GM19240 (cell line): Measurements from ENCODE around the gene NR1I3.
A peak's percentile ranks its signal among the peaks of the same experiment; 100 is the strongest.
"Not testable (repeated sequence)": the region's sequence is repeated elsewhere in the genome, so short reads cannot be mapped to it uniquely, and the experiment has no call there.

ENCODE experiments used
- DNase-seq: peaks from one replicate; pipeline ENCODE4 v3.0.0; 2011; ENCODE audit warnings: low spot score; ENCODE audit not compliant: insufficient read length

Gene NR1I3, protein sequence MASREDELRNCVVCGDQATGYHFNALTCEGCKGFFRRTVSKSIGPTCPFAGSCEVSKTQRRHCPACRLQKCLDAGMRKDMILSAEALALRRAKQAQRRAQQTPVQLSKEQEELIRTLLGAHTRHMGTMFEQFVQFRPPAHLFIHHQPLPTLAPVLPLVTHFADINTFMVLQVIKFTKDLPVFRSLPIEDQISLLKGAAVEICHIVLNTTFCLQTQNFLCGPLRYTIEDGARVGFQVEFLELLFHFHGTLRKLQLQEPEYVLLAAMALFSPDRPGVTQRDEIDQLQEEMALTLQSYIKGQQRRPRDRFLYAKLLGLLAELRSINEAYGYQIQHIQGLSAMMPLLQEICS

DNA sequence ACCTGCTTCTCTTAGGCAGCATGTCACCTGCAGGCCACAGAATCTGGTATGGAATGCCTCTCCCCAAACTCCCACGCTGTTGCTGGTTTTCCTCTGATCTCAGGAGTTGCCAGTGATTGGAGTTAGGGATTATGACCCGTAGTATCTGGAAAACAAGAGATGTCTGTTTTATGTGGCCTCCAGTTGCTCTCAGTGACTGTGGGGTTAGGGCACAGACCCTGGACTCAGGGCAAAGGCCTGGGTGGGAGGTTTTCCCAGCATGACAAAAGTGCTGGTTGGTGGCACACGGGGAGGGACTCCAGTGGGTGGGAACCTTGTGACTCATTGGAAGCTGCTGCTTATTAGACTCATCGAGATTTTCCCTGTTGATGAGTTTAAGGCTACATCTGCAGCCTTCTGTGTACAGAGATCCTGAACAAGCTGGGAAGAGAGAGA is at the start of gene NR1I3:
Gene NR1I3, minus strand, starts transcription at position 165 of the 435 bp plus-strand sequence. CDS start 1,638 bp downstream, outside the sequence.
- DNase-seq: no peak

DNA sequence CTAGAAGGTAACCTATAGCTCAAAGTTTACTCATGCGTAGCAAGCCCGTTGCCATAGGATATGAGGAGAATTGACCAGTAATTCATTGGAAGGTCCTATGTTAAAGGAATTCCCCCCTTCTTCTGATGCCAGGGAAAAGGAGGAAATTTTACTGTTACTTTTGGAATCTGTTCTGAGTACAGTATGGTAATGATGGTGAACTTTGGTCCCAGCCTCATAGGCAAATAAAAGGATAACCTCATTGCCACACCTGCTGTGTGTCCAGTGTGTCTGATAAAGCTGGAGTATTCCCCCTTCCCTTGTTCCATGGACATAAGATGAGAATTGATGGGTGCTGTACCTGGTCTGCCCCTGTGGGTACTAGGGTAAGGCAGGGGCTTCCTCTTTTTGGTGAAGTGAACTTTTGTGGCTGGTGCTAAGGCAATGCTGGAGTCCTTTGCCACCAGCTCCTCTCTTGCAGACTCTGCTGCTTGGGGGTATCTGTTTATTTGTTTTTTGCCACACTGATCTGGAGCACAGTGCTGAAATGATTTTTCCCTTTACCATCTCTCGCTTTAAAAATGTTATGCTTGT is 49.6 kb upstream of the NR1I3 start:
- no peak for DNase-seq

DNA sequence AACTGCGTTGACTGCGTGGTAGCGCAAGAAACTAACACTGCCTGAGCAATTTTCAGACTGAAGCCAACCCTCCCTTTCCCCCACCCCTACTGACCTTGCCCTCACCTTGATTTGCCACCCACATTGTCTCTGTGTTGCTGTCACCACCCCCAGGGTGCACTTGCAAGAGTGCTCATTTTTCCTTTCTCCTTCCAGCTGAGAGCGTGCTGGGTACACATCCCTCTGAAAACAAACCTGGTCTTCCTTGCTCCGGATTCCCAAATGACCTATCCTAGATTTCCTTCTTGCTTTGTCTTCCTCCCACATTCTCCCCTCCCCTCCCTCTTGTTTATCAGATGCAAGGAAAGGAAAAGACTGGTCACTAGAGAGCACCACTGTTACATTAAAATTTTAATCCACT is 47.5 kb upstream of the NR1I3 start:
- no peak for DNase-seq

DNA sequence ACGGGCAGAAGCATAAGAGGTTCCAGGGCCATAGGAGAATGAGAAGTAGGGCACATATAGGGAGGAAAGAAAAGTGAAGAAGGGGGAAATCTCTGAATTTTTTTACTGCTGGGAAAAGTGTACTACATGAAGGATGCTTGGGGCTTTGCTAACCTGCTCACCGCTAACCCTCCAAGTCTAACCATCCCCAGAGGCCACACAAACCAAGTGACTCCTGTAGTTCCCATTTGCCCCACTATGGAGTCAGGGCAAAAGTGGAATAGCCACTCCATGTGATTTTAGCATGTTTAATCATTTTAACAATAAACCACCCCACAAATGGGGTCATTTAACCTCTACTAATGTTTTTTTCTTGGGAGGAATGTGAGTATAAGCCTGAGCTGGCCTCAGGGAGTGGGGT is 47.1 kb upstream of the NR1I3 start:
- DNase-seq: no peak

DNA sequence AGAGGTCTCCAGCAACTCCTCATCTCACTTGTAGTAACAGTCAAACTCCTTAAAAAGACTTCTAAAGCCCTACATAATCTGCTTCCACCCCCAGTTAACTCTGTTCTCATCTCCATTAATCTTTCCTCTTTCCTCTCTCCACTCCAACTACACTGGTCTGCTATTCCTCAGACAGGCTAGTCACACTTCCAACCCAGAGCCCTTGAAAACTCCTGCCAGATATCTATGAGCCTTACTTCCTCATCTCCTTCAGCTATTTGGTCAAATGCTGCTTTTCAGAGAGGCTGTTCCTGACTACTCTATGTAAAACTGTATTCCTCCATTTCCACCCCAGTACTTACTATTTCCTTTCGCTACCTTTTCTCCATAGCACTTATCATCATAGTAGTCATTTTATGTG is 45.0 kb upstream of the NR1I3 start:
- DNase-seq: no peak

DNA sequence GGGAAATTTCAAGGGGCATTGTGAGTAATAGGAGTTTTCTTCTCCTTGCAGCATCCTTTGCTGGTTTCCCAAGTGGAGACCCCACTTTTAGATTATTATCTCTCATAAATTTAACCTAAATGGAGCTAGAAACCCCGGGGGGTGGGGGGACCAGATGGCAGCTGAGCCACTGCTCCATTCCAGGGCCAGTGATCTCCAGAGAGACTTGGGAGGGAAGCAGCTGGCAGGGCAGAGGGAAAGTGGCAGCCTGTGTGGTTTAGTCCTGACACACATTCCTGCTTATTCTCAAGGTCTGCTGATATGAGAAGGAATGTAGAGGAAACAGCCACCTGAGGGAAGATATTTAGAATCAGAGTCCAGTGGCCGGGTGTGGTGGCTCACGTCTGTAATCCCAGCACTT is 36.9 kb upstream of the NR1I3 start:
- no peak for DNase-seq

DNA sequence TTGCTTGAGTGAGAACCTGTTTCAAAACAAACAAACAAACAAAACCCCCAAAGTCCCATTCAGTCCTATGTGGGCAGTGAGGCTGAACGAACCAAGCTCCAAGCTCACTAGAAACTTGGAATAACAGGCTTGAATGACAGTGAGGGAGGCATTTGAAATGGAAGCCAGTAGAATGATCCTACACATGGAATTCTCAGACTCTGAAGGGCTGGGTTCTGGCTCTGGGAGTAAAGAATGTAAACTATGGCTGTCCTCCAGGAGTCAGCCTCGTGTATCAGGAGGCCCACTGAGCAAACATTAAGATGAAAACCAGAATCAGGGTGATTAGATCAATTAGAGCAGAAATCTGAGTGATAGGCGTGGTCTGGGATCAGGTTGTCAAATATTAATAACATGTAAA is 35.4 kb upstream of the NR1I3 start:
- no peak for DNase-seq

DNA sequence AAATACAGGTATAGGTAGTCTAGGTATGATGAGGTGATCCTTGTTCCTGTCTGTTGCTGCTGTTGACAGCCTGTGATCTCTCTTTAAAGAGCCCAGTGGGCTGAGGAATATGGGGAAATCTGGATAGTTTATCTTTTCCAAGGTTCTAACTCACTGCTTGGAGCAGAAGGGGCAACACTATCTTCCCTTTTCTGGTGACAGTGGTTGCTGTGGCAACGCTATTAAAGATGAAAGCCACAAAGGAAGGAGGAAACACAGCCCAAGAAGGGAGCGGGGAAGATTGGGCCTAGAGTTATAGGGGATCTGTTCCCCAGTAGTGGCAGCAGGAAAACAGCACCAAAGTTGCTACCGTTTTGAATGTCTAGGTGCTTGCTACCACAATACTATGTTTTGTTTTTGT is 29.3 kb upstream of the NR1I3 start:
- no peak for DNase-seq

DNA sequence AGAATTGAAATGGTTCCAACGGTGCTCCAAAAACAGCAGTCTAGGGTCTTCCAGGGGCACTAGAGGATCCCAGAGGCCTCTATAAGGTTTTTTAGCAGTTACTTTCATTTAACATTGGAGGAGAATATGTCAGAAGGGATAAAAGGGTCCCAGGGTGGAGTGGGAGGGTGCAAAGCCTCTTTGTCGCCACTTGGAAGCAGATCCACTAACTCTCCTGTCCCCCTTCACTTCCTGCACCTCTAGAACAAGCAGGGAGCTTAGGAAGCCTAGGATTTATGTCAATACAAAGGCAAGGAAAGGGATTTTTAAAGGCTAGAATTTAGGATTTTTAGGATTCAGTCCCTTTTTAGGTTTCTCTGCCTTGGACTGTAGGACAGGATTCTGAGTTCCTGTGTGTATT is 28.8 kb upstream of the NR1I3 start:
- no peak for DNase-seq

DNA sequence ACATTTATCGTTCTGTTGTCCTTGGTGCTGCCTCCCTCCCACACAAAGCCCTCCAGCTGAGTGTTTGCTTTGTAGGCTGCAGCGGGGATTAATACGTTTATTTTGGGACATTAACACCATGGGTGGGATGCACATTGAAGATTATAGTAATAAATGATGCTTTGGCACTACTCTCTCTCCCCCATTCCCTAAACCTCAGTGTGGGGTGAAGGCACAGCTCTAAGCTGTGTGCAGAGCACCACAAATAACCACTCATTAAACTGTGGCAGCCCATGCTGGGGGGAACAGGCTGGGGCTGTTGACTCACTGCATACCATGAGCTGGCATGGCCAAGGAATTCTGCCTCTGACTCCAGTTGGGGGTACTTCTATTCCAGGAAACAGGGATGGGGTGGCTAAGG is 28.2 kb upstream of the NR1I3 start:
- DNase-seq: no peak

DNA sequence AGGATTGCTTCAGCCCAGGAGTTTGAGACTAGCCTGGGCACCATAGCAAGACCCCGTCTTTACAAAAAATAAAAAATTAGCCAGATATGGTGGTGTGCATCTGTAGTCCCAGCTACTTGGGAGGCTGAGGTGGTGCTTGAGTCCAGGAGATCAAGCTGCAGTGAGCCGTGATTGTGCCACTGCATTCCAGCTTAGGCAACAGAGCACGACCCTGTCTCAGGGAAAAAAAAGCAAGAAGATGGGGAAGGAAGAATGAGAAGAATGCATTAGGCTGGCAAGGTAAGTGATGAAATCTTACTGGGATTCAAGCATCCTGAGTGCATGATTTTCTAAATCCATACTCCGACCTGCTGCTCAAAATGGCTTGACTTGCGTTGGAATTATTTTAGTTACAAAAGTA is 27.3 kb upstream of the NR1I3 start:
- DNase-seq: no peak

DNA sequence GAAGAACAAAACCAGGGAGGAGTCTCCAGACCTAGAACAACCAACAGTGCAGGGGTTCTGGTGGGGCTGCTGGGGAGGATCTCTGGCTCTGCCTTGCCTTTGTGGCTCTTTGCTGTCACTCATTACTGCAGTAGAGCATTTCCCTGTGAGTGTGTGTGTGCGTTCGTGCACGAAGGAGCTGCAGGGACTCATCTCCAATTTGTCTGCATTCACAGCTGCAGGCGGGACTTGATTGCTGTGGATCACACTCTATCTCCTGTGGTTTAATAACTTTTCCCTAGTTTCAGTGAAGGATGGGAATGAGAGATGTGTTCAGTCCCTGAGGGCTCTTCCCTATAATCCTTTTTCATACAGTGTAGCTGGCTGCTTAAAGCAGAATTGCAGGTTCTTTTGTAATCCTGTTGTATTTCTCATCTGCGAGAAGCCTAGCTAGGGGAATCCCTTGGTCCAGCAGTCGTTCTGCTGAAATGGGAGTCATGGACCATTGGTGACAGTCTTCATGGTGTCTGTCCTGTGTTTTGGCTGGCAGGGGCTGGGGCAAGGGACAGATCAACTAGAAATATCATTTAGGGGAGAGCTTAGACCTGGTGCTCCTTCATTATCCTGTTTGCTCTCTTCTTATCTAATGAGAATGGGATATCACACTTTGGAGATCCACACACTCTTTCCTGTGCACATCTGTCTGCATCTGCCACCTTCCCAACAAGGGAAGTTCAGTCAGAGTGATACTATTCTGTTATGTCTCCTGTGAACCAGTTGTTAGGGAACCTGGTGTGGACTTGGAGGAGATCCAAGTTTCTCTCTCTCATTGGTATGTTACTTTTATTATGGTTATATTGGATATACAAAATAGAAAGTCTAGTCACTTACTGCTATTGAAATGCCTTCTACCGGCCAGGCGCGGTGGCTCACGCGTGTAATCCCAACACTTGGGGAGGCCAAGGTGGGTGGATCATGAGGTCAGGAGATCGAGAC is 23.5 kb upstream of the NR1I3 start:
- no peak for DNase-seq

DNA sequence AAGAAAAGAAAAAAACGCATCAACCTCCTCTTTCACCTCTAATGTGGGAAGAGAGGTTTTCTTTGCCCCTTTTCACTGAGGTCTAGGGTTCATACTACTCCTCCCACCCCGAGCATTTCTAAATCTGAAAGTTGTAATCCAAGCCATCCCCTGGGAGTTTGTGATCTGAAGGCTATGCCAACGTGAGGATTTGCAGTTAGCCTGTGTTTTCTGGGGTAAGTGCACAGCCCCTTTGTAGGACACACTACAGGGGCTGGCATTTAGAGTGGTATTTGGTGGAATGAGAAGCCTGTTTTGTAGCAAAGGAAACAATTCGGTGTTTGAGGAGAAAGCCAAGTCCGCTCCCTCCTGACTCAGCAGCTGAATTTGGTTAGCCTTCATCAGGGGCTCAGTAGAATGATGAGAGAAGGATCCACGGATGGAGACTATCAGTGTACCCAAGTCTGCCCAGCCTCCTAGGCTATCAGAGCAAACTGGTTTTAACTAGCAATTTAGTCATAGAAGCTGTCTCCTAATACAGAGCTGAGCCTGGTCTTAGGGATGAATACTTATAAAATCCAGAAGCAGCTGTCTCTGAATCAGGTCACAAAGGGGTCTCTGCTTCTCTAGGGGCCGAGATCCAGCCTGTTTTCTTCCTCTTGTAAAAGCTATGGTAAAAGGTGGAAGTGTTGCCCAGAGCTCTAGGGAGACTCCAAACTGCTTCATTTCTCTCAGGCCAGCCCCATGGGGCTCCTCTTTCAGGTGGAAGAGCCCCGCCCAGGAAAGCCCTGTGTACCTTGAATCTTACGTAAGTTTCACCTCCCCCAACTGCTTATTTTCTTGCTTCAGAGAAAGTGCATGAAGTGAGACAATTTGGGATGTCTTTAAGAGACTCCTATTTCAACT is 22.6 kb upstream of the NR1I3 start:
- DNase-seq: no peak

DNA sequence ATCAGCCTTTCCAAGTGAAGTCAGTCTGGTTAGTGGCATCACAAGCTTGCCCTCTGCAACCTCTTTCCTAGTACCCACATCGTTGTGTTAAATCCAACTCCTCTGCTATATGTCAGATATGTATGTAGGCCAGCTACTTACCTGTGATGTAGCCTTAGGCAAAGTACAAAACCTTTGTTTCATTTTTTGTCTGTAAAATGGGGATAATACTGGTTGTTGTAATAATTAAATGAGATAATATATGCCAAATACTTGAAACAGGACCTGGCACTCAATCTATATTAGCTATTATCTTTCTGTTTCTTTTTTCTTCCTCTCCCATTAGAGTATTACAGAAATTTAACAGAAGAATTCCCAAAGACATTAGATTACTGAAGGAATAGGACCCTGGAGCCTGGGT is 21.8 kb upstream of the NR1I3 start:
- DNase-seq: no peak

DNA sequence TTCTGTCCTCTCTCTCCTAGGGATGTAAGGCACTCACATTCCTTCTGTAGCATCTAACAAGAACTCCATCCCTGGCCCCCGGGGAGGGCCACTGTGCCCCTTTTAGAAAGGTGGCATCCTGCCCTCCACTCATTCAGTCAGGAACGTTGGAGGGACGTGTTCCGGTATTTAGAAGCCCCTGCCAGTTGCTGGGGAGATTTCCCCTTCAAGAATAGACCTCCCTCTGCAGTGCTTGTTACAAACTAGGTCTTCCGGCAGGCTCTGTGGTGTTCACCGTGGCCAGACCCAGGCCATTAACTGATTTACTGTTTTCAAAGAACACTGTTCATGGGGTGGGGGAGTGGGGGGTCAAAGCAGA is 21.3 kb upstream of the NR1I3 start:
- no peak for DNase-seq

DNA sequence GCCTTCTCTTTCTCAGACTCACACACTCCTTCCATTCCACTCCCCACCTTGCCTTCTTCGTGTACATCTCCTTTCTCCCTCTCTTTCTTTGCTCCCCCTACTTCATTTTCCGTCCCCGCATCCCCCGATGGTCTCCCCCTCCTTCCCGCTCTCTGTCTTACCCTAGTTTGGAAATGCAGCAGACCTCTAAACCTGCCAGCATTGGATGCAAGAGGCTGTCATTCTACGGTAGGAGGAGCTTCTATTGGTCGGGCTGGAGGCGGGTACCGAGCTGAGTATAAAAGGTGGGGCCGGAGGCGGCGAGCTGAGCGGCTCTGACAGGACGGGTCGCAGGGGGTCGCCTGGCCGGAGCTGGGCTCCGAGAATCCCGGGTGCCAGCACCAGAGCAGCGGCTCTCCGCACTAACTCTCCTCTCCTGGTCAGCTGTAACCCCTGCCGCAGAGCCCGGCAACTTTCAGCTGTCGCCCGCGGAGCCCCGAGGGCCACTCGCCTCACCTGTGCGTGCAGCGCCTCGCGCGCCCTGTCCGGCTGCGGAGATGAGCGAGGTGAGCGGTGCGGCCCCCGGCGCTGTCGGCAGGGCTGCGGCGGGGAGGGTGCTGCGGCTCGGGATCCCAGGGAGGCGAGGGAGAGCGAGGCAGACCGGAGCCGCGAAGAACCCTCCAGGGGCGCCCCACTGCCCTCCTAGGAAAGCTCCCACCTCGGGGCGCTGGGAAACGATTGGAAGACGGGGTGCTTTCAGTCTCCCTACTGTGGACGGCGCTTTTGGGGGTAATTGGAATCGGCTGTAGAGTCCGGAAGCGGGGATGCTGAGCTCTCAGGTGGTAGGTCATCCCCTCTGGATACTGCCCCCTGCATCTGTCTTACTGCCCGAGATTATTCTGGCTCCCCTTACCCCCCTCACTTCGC is 20.7 kb upstream of the NR1I3 start, which contains the start of gene PCP4L1:
Gene PCP4L1, plus strand, starts transcription at position 307 of the 906 bp plus-strand sequence. Its CDS starts 230 bp downstream, at position 537.
- peak; percentile 27 for DNase-seq

DNA sequence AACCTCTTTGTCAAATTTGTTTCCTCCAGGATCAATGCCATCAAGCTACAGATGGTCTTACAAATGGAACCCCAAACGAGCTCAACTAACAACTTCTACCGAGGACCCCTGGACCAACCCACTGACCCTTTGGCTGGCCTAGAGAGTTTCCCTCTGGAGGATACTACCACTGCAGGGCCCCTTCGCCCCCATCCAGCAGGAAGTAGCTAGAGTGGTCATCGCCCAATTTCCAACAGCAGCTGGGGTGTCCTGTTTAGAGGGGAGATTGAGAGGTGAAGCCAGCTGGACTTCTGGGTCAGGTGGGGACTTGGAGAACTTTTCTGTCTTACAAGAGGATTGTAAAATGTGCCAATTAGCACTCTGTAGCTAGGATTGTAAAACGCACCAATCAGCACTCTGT is 19.1 kb upstream of the NR1I3 start:
- DNase-seq: not testable (repeated sequence)

DNA sequence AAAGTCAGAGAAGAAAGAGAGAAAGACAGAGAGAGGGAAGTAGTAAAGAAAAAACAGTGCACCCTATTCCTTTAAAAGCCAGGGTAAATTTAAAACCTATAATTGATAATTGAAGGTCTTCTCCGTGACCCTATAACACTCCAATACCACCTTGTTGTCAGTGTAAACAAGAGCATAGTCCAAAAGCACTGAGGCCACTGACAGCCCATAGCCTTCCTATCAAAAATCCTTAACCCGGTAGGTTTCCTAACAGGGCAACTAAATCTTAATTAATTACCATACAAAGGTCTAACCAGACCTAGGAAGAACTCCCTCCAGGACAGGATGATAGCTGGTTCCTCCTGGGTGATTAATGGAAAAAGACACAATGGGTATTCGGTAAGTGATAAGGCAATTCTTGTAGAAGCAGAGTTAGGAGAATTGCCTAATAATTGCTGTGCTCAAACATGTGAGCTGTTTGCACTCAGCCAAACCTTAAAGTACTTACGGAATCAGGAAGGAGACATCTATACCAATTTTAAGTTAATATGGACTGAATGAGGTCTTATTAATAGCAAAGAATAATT is 18.0 kb upstream of the NR1I3 start:
- not testable (repeated sequence) for DNase-seq

DNA sequence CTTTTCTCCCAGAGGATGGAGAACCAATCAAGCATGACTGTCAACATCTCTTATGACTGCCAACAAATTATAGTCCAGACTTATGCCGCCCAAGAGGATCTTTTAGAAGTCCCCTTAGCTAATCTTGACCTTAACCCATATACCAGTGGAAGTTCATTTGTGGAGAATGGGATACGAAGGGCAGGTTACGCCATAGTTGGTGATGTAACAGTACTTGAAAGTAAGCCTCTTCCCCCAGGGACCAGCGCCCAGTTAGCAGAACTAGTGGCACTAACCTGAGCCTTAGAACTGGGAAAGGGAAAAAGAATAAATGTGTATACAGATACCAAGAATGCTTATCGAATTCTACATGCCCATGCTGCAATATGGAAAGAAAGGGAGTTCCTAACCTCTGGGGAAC is 17.3 kb upstream of the NR1I3 start:
- DNase-seq: not testable (repeated sequence)

DNA sequence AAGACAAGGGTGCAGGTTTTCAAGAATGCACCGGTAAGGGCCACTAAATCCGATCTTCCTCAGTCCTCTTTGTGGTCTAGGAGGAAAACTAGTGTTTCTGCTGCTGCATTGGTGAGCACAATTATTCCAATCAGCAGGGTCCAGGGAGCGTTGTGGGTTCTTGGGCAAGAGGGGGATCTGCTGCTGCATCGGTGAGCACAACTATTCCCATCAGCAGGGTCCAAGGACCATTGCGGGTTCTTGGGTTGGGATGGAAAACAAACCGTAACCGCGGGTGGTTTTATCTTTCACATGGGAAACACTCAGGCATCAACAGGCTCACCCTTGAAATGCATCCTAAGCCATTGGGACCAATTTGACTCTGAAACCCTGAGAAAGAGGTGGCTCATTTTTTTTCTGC is 13.6 kb upstream of the NR1I3 start:
- no peak for DNase-seq
